A172 (cell line): ENCODE data around the gene INAVA. TPM values are rescaled to one million over a fixed set of nuclear protein-coding genes. Genes with fewer than 3 reads are reported as not detected.

Experiments used
- DNase-seq: peaks from one replicate; pipeline ENCODE4 v3.0.0-alpha.2; 2015; ENCODE audit warnings: low spot score
- total RNA-seq: library from RNA; depleted of rRNA; stranded (reverse); fragments of >200 nt; shearing (Covaris generic); gene quantifications from 2 replicates; pipeline ENCODE4 v1.2.3, GENCODE V29; 2014

INAVA gene
- total RNA-seq, 1 experiment from 2014 or later: 4.6 TPM

- no peak for DNase-seq
These were observed 19.3 kb upstream of the INAVA start for GRCh38 chr1:200875416-200875815.

- DNase-seq: no peak
These were observed 17.7 kb upstream of the INAVA start for GRCh38 chr1:200877010-200877409.

- peak; percentile 79 for DNase-seq
These were observed 16.7 kb upstream of the INAVA start for GRCh38 chr1:200877839-200878551.

DNA sequence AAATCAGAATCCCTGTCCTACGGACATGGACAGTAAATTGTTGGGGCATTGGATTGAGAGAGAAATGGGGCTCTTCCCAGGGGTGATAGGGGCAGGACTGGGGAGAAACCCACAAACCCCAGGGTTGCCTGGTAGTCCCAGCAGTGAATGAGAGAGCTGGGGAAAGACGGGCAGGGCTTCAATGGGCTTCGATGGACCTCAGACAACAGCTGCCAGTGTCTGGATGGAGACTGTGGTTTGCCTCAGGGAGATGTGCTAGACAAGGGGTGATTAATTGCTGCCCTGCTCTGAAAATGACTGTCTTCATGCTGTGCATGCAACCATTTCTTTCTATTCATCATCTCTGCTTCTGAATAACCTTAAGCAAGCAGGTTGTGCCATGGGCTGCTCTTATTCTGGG is 14.5 kb upstream of the INAVA start:
- DNase-seq: peak; percentile 79

DNA sequence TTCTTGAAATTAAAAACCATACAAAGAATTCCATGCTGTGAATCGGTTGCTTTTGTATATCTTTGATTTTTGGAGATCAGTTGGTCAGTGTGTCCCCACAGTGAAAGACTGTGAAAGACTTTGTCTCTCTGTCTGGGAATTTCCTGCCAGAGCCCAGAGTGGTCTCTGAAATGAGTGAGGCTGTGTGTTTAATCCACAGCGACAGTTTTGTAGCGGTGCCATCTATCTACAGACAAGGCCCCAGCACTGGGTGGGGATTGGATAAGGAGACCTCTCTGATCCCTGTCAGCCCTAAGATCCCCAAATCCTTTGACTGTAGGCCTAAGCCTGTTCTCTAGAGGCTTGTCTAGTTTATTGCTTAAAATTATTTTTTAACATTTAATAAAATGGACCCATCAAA is 11.6 kb upstream of the INAVA start:
- DNase-seq: no peak

DNA sequence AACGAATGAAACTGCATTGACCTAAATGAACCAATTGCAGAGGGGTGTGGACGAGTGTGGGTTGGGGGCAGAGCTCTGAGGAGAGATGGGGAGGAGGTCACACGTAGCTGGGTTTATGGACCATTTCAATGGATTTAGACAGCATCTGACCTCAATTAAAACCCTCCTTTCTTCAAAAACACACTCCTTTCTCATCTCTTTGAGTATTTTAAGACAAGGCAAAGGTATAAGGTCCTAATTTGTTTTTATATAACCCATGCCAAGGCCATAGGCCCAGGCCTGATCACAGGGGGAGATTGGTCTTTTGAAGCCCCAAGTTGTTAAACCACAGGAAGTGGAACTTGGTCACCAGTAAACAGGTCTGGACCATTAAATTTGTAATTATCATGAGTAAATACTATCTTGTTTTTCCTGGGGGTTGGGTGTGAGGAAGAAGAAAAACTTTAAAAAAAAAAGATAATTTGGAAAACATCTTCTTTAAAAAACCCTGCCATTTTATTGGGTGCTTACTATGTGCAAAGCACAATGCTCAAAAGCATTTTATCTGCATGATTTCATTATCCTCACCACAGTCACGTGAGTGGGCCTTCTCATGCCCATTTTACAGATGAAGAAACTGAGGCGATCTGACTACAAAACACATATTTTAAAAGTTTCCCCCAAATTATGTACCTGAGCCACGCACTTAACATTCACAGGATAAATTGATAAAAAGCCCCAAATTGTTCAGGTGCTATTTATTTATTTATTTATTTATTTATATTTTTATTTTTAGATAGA is 8.9 kb upstream of the INAVA start:
- DNase-seq: no peak

DNA sequence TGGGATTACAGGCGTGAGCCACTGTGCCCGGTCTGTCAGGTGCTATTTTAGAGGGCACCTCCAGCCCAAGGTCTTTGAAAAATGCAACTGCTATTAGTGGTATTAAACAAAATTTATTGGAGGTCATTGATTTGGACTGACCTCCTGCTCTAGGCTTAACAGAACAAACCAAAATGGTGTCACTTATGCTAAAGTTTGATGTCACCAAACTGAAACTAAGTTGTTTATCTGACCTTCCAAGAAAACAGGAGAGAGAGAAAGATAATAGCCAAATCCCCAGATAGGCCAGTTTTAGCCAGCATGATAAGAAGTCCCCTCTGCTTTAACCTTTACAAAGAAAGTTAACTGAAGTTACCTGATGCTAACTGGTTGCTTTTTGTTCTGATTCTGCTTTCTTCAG is 8.1 kb upstream of the INAVA start:
- DNase-seq: no peak

- DNase-seq: no peak
These were observed 7.7 kb upstream of the INAVA start for GRCh38 chr1:200887036-200887435.

- no peak for DNase-seq
These were observed 6.8 kb upstream of the INAVA start for GRCh38 chr1:200887772-200888348.

DNA sequence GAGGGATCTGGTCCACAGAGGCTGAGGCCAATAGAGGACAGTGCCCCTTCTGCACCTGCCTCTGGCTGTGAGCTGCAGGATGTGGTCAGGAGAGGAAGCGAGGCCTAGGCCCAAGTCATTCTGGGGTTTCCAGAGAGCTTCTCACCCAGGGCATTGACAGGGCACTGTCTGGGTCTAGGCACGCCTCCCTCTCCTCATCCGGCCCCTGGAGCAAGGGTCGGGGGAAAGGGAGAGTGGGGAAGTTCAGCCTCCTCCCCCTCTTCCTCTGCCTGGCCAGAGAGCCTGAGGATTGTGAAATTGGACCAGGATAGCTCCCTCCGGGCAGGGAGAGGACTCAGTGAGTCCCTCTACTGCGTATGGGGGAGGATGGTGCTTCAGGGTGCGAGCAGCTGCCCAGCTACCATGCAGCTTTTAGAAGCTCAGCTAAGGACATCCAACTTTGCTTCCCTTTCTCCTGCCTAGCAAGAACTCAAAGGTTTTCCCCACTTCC is 6.3 kb upstream of the INAVA start:
- DNase-seq: peak; percentile 55

GRCh38 chr1:200889571-200889970 is 5.1 kb upstream of the INAVA start:
- DNase-seq: no peak

DNA sequence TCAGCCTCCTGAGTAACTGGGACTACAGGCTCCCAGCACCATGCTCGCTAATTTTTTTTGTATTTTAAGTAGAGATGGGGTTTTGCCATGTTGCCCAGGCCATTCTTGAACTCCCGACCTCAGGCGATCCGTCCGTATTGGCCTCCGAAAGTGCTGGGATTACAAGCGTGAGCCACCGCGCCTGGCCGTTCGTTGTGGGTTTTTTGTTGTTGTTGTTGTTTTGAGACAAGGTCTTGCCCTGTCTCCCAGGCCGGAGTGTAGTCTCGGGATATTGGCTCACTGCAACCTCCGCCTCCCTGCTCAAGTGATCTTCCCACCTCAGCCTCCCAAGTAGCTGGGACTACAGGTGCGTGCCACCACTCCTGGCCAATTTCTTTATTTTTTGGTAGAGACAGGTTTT is 4.7 kb upstream of the INAVA start:
- no peak for DNase-seq

DNA sequence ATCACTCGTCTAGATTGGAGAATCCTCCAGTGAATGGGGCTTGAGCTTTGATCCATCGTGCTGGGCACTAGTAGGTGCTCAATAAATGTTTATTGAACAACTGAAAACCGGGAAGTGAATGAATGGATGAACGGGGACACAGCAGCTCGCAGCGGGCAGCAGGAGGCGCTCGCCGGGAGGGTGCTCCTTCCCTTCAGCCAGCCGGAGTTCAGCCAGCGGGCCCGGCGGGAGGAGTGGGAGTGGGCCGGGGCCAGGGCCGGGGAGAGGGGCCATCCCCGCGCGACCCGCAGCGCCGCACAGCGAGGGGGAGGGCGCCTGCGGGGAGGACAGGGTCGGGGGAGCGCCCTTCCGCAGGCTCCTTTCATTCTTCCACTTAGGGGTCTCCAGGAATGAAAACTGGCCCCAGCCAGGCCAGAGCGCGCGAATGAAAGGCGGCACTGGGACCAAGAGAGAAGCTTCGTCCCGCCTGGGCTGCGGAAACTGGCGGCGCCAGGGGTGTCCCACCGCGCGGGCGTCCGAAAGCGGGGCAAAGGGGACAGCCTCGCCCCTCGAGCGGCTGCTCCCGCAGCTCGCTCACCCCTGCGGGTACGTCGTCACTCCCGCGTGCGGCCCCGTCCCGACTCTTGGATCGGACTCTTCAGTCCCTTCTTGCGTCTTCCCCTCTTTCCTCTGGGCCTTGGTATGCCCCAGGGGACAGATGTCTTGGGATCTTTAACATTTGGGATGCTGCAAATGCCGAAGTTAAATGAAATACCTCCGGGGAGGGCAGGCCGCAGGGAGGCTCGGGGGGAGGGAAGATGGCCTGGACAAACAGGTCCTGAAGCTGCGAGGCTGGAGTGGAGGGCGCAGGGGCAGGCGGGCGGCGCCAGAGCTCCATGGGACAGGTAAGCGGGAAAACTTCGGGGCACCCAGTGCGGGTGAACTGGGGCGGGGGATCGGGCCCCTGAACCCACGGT is 3.6 kb upstream of the INAVA start:
- DNase-seq: peak; percentile 42

DNA sequence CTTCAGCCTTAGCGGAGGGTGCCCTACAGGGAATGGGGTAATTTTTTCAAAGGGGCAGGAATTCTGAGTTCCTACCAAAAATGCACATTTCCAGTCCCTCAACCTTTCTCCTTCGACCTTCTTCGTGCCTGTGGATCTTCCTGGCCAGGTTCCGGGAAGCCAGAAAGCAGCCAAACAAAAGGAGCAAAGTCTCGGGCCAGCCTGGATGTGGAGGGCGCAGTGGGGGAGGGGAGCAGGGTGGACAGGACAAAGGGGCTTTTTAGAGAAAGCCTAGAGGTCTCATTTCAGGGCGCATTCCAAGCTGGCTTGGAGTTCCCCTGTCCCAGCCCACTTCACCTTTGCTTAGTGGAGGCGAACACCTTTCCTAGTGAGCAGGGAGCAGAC is 2.9 kb upstream of the INAVA start:
- no peak for DNase-seq

- no peak for DNase-seq
These were observed 2.2 kb upstream of the INAVA start for GRCh38 chr1:200892546-200892945.

DNA sequence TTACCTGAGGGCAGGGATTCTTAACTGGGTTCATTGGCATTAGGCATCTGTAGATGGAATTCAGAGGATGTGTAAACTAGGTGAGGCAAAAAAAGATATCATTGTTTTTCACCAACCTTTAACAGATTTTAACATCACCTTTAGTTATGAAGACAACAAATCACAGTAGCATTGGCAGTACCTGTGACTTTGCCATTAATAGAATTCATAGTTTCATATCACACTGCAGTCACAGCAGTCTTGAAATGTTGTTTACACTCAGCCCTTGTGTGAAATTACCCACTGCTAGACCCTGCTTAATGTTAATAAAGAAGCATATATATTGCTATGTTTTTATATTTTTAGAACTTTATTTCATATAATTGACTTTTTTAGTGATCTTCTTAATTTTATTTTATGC is 1.7 kb upstream of the INAVA start:
- DNase-seq: no peak

- DNase-seq: no peak
These were observed 1.2 kb upstream of the INAVA start for GRCh38 chr1:200893411-200893901.

DNA sequence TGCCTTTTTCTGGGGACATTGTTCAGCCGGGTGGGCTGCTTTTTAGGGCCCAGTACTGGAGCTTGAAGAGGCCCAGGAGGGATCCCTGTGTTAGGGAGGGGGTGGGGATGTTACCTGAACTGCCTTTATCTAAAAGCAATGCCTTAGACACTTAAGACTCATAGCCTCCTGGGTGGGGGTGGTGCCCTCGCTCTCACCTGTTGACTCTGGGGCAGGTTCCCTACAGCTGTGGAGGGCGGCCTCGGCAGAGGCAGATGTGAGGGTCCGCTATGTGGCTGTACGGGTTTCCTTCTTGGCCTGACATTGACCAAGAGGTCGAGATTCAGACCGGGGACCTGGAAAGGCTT is 716 bp downstream of the INAVA start:
- no peak for DNase-seq

GRCh38 chr1:200895801-200896530 is 1.3 kb downstream of the INAVA start:
- no peak for DNase-seq

GRCh38 chr1:200896531-200897196 is 2.0 kb downstream of the INAVA start:
- peak; percentile 90 for DNase-seq
